ENCODE measurements around the gene MYO10. TPM values are rescaled to one million over a fixed set of nuclear protein-coding genes. Genes with fewer than 3 reads are reported as not detected.

Gene MYO10
- total and polyA plus RNA-seq, 2 donors (not counting 3 experiments of a cell fraction or from before 2014, with no cell fraction given): 36.0 to 148 TPM

DNA sequence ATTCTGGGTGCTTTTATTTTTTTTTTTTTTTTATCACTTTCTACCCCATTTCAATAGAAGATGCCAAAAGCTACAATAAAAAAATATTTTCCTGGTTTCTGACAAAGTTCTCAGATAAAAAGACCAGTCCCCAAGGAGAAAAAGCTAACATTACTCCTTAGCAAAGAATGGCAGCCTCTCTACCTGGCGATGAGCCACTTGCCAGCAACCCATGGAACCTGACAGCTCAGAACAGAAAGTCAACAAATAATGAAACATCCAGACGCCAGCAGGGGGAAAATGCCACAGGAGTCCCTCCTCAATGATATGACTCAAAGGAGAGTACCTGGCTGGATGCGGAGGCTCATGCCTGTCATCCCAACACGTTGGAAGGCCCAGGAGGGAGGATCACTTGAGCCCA lies 123.2 kb downstream of the MYO10 start:
- H3K9me1 ChIP-seq (replicated peaks; ENCODE audit: control insufficient read depth, extremely low read depth, insufficient read depth, low read length): no peaks in the 10 kb centered on the region
- FAIRE-seq (no peak), DNase-seq (ENCODE audit: low read depth, low spot score) (no peak)
- H3K27me3 ChIP-seq (ENCODE audit: control insufficient read depth in 2 of 2, insufficient read depth in 2 of 2, low read length in 2 of 2): no peaks in the 10 kb centered on the region
- no peak overlapping the region for H3K4me2 ChIP-seq (ENCODE audit: insufficient read depth, low read length)
- no peaks in the 10 kb centered on the region for H3K9me3 ChIP-seq (replicated peaks; ENCODE audit: control insufficient read depth, insufficient read depth, low read length)
- TF ChIP-seq CTCF (IDR thresholded peaks at IDR 0.05; ENCODE audit: extremely low read depth in 1 of 2, insufficient read depth in 1 of 2, low read depth in 1 of 2, low read length in 2 of 2) (no peak), POLR2A (IDR thresholded peaks at IDR 0.05; ENCODE audit: low read depth, low read length) (no peak), GATA2 (IDR thresholded peaks at IDR 0.05; ENCODE audit: insufficient read depth, insufficient read length, low read depth, low read length) (no peak)
- peaks cover 2 to 9% of the 10 kb centered on the region in 2 experiments for H3K36me3 ChIP-seq (ENCODE audit: control insufficient read depth in 2 of 2, extremely low read depth in 1 of 2, insufficient read depth in 2 of 2, low read length in 2 of 2)
- no TSS peak for BruUV-seq (replicated peaks)
- ChIA-PET CTCF (interaction anchor here (1.0 to 1.4 kb wide), 4 partner anchors 22 to 378 kb away, joined by 3 to 14 read pairs (median 4); no protein-coding TSS in a partner anchor), POLR2A (no interaction called here)
- H3K79me2 ChIP-seq (ENCODE audit: control insufficient read depth, insufficient read depth, low read length): peaks cover 88% of the 10 kb centered on the region
- H3K9ac ChIP-seq (replicated peaks; ENCODE audit: extremely low read depth, insufficient read depth, low read length): no peak overlapping the region
- H3K27ac ChIP-seq (ENCODE audit: insufficient read depth, low read depth, low read length): no peak overlapping the region
- H3K4me3 ChIP-seq (replicated peaks in 1 of 3; ENCODE audit: insufficient read depth in 1 of 3, low read depth in 1 of 3, low read length in 3 of 3): no peak overlapping the region
- intact Hi-C loops (cut with micrococcal nuclease): no loop called here
- dilution Hi-C loops (cut with MboI; ENCODE audit: extremely low pct_ligation_motif_present, low sequenced_read_pairs): no loop called here
- H2AFZ ChIP-seq (ENCODE audit: low read depth, low read length): no peak overlapping the region
- peaks cover 10% of the 10 kb centered on the region for H3K4me1 ChIP-seq (ENCODE audit: control insufficient read depth, extremely low read depth, insufficient read depth, low read length)
- peaks cover 5% of the 10 kb centered on the region for H4K20me1 ChIP-seq (replicated peaks; ENCODE audit: control insufficient read depth, extremely low read depth, insufficient read depth, low read length)

DNA sequence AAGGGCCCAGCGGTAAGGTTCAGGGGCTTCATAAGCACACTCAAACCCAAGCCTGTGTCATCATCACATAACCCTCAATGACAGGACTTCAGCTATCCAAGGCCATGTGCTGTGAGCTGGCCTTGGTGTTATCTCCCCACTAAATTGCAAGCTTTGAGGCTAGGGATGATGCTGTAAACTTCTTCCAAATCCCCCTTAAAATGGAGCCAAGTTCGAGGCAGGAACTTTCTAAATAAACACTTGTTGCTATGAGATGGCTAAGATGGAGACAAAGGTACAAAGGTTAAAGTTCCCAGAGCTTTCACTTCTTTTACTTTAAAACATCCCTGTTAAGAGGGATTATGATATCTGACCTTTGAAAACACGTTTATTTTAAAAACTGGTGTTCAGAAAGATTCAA lies 123.6 kb downstream of the MYO10 start:
- Histone ChIP-seq H4K20me1 (replicated peaks; ENCODE audit: control insufficient read depth, extremely low read depth, insufficient read depth, low read length) (peaks cover 6% of the 10 kb centered on the region), H3K9me3 (replicated peaks; ENCODE audit: control insufficient read depth, insufficient read depth, low read length) (no peaks in the 10 kb centered on the region), H2AFZ (ENCODE audit: low read depth, low read length) (no peak overlapping the region), H3K9me1 (replicated peaks; ENCODE audit: control insufficient read depth, extremely low read depth, insufficient read depth, low read length) (no peaks in the 10 kb centered on the region), H3K36me3 (ENCODE audit: control insufficient read depth in 2 of 2, extremely low read depth in 1 of 2, insufficient read depth in 2 of 2, low read length in 2 of 2) (peaks cover 2 to 7% of the 10 kb centered on the region in 2 experiments), H3K4me2 (ENCODE audit: insufficient read depth, low read length) (no peak overlapping the region), H3K27ac (ENCODE audit: insufficient read depth, low read depth, low read length) (no peak overlapping the region), H3K4me3 (replicated peaks in 1 of 3; ENCODE audit: insufficient read depth in 1 of 3, low read depth in 1 of 3, low read length in 3 of 3) (no peak overlapping the region), H3K9ac (replicated peaks; ENCODE audit: extremely low read depth, insufficient read depth, low read length) (no peak overlapping the region), H3K79me2 (ENCODE audit: control insufficient read depth, insufficient read depth, low read length) (peaks cover 89% of the 10 kb centered on the region), H3K27me3 (ENCODE audit: control insufficient read depth in 2 of 2, insufficient read depth in 2 of 2, low read length in 2 of 2) (no peaks in the 10 kb centered on the region), H3K4me1 (ENCODE audit: control insufficient read depth, extremely low read depth, insufficient read depth, low read length) (peaks cover 10% of the 10 kb centered on the region)
- DNase-seq (ENCODE audit: low read depth, low spot score) (no peak), FAIRE-seq (no peak)
- BruUV-seq (replicated peaks): no TSS peak
- ChIA-PET CTCF (interaction anchor here (1.0 to 1.4 kb wide), 4 partner anchors 21 to 378 kb away, joined by 3 to 14 read pairs (median 4); no protein-coding TSS in a partner anchor), POLR2A (no interaction called here)
- intact Hi-C loops (cut with micrococcal nuclease): no loop called here
- dilution Hi-C loops (cut with MboI; ENCODE audit: extremely low pct_ligation_motif_present, low sequenced_read_pairs): no loop called here
- TF ChIP-seq GATA2 (IDR thresholded peaks at IDR 0.05; ENCODE audit: insufficient read depth, insufficient read length, low read depth, low read length) (no peak), POLR2A (IDR thresholded peaks at IDR 0.05; ENCODE audit: low read depth, low read length) (no peak), JUN (IDR thresholded peaks at IDR 0.05; ENCODE audit: borderline replicate concordance, insufficient read depth, insufficient read length, low read depth) (no peak), POLR2AphosphoS5 (IDR thresholded peaks at IDR 0.05; ENCODE audit: insufficient read depth, low read depth, low read length) (no peak), EZH2 (IDR thresholded peaks at IDR 0.05; ENCODE audit: borderline replicate concordance, low read depth, low read length, severe bottlenecking) (no peak), CTCF (IDR thresholded peaks at IDR 0.05; ENCODE audit: extremely low read depth in 1 of 2, insufficient read depth in 1 of 2, low read depth in 1 of 2, low read length in 2 of 2) (no peak), FOS (IDR thresholded peaks at IDR 0.05; ENCODE audit: borderline replicate concordance, insufficient read depth, low read length) (no peak), MYC (IDR thresholded peaks at IDR 0.05; ENCODE audit: low read depth, low read length) (no peak)
- TF ChIP-seq, protein P1, sequence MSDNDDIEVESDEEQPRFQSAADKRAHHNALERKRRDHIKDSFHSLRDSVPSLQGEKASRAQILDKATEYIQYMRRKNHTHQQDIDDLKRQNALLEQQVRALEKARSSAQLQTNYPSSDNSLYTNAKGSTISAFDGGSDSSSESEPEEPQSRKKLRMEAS (IDR thresholded peaks at IDR 0.05; ENCODE audit: insufficient read depth, insufficient read length): no peak
